22Rv1 (cell line): ENCODE measurements around the gene ALDOA.

Experiments used
- ZFX ChIP-seq: fragments of 450-650 bp; IDR thresholded peaks from 2 replicates; pipeline ENCODE4 v1.6.1; 2017; ENCODE audit warnings: antibody characterized with exemption, borderline replicate concordance
- TF ChIP-seq, protein P1 (sequence below): fragments of 450-650 bp; IDR thresholded peaks from 2 replicates; pipeline ENCODE4 v1.5.1; 2017; ENCODE audit warnings: mild to moderate bottlenecking

DNA sequence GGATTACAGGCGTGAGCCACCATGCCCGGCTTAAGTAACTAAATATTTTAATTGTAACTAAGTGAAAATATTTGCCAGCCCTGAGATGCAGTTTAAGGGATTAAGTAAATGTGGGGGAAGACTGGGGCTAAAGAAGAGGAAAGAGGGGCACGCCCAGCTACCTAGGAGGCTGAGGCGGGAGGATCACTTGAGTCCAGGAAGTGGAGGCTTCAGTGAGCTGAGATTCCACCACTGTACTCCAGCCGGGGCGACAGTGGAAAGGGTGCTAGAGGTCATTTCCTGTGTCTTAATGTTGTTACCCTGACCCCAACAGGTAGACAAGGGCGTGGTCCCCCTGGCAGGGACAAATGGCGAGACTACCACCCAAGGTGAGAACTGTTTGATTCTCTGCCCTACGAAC is 2.8 kb downstream of the ALDOA start:
- TF ChIP-seq, protein P1, sequence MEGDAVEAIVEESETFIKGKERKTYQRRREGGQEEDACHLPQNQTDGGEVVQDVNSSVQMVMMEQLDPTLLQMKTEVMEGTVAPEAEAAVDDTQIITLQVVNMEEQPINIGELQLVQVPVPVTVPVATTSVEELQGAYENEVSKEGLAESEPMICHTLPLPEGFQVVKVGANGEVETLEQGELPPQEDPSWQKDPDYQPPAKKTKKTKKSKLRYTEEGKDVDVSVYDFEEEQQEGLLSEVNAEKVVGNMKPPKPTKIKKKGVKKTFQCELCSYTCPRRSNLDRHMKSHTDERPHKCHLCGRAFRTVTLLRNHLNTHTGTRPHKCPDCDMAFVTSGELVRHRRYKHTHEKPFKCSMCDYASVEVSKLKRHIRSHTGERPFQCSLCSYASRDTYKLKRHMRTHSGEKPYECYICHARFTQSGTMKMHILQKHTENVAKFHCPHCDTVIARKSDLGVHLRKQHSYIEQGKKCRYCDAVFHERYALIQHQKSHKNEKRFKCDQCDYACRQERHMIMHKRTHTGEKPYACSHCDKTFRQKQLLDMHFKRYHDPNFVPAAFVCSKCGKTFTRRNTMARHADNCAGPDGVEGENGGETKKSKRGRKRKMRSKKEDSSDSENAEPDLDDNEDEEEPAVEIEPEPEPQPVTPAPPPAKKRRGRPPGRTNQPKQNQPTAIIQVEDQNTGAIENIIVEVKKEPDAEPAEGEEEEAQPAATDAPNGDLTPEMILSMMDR, result no peak
- no peak for TF ChIP-seq ZFX
